Astrocyte (in vitro differentiated cells and primary cell): ENCODE results near the gene SLC39A10.

Experiments used
- EZH2 ChIP-seq: IDR thresholded peaks from 2 replicates; pipeline ENCODE4 v1.6.1; 2012; ENCODE audit warnings: mild to moderate bottlenecking, low read length, inconsistent platforms; ENCODE audit not compliant: insufficient read depth
- TF ChIP-seq, protein P1 (sequence below): IDR thresholded peaks from 2 replicates; pipeline ENCODE4 v1.5.1; 2011; ENCODE audit warnings: low read depth, mild to moderate bottlenecking, inconsistent platforms, low read length, moderate library complexity; ENCODE audit not compliant: insufficient read depth

DNA sequence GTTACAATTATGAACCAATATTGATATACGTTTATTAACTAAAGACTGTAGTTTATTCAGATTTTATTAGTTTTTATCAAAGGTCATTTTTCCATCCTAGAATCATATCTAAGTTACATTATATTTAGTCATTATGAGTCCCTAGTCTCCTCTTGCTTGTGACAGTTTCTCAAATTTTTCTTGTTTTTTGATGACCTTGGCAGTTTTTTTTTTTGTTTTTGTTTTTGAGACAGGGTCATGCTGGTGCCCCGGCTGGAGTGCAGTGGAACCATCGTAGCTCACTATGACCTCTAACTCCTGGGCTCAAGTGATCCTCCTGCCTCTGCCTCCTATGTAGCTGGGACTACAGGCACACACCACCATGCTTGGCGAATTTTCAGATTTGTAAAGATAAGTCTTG is 18.3 kb upstream of the SLC39A10 start:
- TF ChIP-seq, protein P1, sequence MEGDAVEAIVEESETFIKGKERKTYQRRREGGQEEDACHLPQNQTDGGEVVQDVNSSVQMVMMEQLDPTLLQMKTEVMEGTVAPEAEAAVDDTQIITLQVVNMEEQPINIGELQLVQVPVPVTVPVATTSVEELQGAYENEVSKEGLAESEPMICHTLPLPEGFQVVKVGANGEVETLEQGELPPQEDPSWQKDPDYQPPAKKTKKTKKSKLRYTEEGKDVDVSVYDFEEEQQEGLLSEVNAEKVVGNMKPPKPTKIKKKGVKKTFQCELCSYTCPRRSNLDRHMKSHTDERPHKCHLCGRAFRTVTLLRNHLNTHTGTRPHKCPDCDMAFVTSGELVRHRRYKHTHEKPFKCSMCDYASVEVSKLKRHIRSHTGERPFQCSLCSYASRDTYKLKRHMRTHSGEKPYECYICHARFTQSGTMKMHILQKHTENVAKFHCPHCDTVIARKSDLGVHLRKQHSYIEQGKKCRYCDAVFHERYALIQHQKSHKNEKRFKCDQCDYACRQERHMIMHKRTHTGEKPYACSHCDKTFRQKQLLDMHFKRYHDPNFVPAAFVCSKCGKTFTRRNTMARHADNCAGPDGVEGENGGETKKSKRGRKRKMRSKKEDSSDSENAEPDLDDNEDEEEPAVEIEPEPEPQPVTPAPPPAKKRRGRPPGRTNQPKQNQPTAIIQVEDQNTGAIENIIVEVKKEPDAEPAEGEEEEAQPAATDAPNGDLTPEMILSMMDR, result no peak
- no peak for TF ChIP-seq EZH2
